Measurements from ENCODE around the gene PTPRN2.
"Not testable (repeated sequence)": the region's sequence is repeated elsewhere in the genome, so short reads cannot be mapped to it uniquely, and the experiment has no call there.

PTPRN2 gene

DNA sequence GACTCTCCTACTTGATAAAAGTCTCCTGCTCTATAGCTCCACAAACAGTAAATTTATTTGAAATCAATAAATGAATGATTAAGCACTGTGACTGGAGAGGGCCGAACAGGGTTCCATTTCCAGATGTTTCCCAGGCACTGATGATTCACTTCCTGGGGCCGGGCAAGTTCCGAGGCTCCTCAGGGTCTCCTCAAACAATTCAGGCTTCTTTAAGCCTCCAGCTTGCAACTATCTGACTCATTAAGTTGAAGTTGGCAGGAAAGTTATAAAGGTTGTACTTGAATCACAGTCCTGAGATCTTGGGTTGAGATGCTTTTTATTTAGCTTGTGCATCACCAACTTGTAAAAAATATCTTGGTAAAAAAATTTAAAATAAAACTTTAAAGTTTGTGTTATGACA, 637.9 kb downstream of the PTPRN2 start:
- no peak for DNase-seq

- no peak for DNase-seq
These were observed 640.1 kb downstream of the PTPRN2 start for GRCh38 chr7:157947504-157947903.

GRCh38 chr7:157946398-157947060, 641.1 kb downstream of the PTPRN2 start:
- DNase-seq = no peak

DNA sequence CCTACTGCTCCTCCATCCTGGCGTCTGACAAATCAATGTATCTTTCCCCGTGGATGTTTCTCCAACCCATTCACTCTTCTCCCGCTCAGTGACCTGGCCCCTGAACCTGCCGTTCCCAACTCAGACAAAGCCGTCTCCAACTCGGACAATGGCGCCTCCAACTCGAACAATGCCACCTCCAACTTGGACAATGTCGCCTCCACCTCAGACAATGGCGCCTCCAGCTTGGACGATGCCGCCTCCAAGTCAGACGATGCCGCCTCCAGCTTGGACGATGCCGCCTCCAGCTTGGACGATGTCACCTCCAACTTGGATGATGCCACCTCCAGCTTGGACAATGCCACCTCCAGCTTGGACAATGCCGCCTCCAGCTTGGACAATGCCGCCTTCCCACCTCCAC, 642.2 kb downstream of the PTPRN2 start:
- no peak for DNase-seq

GRCh38 chr7:157944734-157945291, 642.8 kb downstream of the PTPRN2 start:
- DNase-seq = no peak

- DNase-seq = no peak
These were observed 643.6 kb downstream of the PTPRN2 start for GRCh38 chr7:157944051-157944450.

DNA sequence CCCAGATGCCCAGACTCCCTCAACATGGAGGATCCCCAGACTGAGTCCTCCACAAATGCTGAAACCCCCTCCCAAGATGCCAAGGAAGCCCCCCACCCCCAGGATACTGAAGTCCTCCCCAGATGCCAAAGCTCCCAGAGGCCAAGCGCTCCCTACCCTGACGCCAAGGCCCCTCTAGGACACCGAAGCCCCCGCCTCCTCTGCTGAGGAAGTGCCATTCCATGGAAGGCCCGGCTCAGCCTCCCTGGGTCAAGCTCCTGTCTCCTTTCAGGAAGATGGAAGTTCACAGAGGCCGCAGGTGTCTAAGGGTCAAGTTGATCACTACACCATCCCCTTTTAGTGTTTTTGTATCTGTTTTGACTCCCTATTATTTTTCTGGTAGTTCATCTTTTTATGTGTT, 644.1 kb downstream of the PTPRN2 start:
- no peak for DNase-seq

DNA sequence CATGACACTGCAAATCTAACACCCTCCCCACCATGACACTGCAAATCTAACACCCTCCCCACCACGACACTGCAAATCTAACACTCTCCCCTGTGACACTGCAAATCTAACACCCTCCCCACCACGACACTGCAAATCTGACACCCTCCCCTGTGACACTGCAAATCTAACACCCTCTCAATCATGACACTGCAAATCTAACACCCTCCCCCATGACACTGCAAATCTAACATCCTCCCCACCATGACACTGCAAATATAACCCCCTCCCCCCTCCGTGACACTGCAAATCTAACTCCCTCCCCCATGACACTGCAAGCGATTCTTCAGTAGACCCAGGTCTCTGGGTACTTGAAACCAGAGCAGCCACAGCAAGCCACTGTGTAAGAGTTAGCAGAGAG, 646.4 kb downstream of the PTPRN2 start:
- DNase-seq = no peak

- no peak for DNase-seq
These were observed 647.1 kb downstream of the PTPRN2 start for GRCh38 chr7:157940497-157940896.

DNA sequence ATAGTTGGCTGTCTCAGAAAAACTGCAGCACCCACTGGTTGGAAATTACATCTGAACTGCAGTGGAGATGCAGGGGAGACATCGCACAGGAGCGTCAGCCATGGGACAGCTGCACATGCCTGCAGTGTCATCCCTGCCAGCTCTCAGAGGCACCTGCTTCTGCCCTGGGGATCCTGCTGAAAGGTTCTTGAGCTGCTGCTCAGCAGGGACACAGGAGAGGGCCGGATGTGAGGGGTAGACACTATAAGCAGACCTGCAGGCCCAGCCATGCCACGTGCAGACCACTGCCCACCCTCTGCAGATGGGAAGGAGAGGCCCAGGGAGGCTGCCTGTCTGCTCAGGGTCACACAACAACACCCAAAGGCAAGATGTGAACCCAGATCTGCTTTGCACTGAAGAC, 649.4 kb downstream of the PTPRN2 start:
- no peak for DNase-seq

GRCh38 chr7:157937406-157937805, 650.2 kb downstream of the PTPRN2 start:
- DNase-seq = no peak

- DNase-seq = no peak
These were observed 650.6 kb downstream of the PTPRN2 start for GRCh38 chr7:157936976-157937375.

DNA sequence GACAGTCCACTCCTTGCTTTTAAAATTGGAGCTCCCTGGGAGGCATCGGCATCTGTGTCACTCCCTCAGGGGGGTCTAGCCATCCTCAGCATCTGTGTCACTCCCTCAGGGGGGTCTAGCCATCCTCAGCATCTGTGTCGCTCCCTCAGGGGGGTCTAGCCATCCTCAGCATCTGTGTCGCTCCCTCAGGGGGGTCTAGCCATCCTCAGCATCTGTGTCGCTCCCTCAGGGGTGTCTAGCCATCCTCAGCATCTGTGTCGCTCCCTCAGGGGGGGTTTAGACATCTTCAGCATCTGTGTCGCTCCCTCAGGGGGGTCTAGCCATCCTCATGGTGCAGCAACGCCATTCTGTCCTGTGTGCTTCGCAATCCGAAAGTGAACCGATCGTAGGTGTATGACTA, 651.9 kb downstream of the PTPRN2 start:
- not testable (repeated sequence) for DNase-seq

- DNase-seq = not testable (repeated sequence)
These were observed 654.1 kb downstream of the PTPRN2 start for GRCh38 chr7:157933219-157934155.

- DNase-seq = no peak
These were observed 655.0 kb downstream of the PTPRN2 start for GRCh38 chr7:157932498-157933218.

DNA sequence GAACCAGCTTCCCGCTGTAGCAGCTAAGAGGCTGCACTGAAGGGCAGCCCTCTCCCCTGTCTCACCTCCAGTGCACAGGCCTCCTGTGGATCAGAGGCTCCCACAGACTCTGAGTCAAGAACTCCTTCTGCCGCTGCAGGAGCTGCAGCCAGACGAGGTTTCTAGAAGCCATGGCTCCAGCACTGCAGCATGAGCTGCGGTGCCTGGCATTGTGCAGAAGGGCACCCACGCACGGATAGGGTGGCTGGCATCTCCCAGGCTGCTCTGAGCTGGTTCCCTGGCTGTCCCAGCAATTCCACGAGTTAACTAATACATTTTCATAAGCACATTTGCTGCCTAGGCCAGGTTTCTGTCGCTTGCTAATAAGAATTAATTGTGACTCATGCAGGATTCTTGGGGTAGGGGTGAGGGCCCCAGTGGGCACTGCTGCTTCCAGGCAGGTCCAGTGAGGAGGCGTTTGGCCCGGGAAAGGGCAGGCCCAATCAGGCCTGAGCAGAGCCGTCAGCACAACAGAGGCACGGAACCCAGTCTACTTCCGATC, 656.6 kb downstream of the PTPRN2 start:
- DNase-seq = no peak

GRCh38 chr7:157930441-157930840, 657.2 kb downstream of the PTPRN2 start:
- no peak for DNase-seq

DNA sequence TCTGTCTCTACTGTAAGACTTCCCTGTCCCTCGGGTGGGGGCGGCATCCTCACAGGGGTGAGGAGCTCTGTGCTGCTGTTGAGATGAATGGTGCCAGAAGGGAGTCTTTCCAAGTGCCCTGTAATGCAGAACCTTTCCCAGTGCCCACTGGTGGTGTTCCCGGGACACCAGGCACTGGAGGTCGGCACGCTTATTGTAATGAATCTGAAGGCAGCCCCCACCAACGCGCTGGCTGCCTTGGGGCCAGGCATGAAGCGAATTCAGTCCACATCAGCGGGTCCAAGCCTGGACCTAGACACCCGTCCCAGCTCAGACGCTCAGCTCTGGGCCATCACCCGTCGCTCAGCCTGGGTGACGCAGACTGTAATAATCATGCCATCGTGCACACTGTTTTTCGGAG, 658.0 kb downstream of the PTPRN2 start:
- DNase-seq = no peak

- DNase-seq = no peak
These were observed 658.7 kb downstream of the PTPRN2 start for GRCh38 chr7:157928808-157929425.

DNA sequence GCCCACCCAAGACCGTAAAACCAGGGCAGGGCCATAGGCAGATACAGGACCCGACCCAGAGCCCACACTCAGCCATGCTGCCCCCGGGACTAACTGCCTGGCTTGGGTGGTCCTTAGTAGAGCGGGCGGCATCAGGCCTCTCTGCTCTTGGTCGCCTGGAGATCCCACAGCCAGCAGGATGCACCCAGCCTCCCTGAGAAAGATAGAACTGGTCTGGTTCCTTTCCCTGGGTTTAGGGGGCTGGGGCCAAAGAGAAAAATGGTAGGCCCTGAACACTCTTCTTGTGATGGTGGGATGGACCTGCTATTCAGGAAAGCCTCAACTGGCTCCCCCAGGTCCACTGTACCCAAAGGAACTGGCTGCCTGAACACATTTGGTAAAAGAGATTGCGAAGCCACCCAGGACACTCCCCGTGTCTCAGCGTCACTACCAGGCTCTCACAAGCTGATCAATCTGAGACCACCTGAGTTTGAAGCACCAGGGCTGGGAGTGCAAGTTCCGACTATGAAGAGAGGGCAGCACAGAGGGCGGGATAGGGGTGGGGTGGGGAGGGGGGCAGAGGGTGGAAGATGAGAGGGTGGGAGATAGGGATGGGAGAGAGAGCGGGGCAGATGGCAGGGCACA, 659.3 kb downstream of the PTPRN2 start:
- DNase-seq = no peak

DNA sequence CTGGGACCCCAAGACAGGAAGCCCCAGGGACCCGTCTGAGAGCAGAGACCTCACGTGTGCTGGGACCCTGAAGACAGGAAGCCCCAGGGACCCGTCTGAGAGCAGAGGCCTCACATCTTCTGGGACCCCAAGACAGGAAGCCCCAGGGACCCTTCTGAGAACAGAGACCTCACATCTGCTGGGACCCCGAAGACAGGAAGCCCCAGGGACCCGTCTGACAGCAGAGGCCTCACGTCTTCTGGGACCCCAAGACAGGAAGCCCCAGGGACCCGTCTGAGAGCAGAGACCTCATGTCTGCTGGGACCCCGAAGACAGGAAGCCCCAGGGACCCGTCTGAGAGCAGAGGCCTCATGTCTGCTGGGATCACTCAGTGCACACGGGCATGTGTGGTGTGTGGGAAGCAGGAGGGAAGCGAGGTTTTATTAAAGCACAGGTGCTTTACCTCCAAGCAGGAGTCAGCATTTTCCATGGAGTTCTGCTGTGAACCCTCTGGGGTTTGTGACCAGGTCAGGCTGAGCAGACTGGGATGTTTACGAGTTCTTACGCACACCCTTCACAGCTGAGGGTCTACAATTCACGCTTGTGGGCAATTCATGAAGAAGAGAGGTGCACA, 660.2 kb downstream of the PTPRN2 start:
- no peak for DNase-seq
